IPS-11a (cell line): ENCODE data around the gene CFAP57.
A peak's percentile ranks its signal among the peaks of the same experiment; 100 is the strongest.

Experiments
- H3K4me3 ChIP-seq: one replicate; pipeline ENCODE4 v1.5.1; 2013; ENCODE audit warnings: low read depth, low read length, control low read depth

Gene CFAP57

GRCh38 chr1:43252225-43252624 lies 80.1 kb downstream of the CFAP57 start:
- H3K4me3 ChIP-seq, result no peak overlapping the region

- no peak overlapping the region for H3K4me3 ChIP-seq
Observed at GRCh38 chr1:43253173-43253572, 81.0 kb downstream of the CFAP57 start.

- H3K4me3 ChIP-seq, result no peak overlapping the region
Observed at GRCh38 chr1:43253876-43254275, 81.7 kb downstream of the CFAP57 start.

GRCh38 chr1:43255438-43256210 lies 83.5 kb downstream of the CFAP57 start:
- no peak overlapping the region for H3K4me3 ChIP-seq

GRCh38 chr1:43256675-43257570 lies 84.8 kb downstream of the CFAP57 start:
- H3K4me3 ChIP-seq, result no peak overlapping the region

GRCh38 chr1:43258370-43258769 lies 86.2 kb downstream of the CFAP57 start:
- H3K4me3 ChIP-seq, result no peak overlapping the region

- H3K4me3 ChIP-seq, result no peak overlapping the region
Observed at GRCh38 chr1:43265431-43265830, 93.3 kb downstream of the CFAP57 start.

GRCh38 chr1:43266881-43267280 lies 94.8 kb downstream of the CFAP57 start:
- H3K4me3 ChIP-seq, result no peak overlapping the region

GRCh38 chr1:43267291-43267805 lies 95.2 kb downstream of the CFAP57 start:
- no peak overlapping the region for H3K4me3 ChIP-seq

GRCh38 chr1:43267818-43268425 lies 95.8 kb downstream of the CFAP57 start:
- no peak overlapping the region for H3K4me3 ChIP-seq

GRCh38 chr1:43269627-43270375 lies 97.7 kb downstream of the CFAP57 start, which contains the start of gene TMEM125:
TSS of gene TMEM125 (plus strand) at chr1:43269983. CDS start at chr1:43272723, 2,740 bp downstream.
- peak within 1 kb of the TSS; percentile 50 for H3K4me3 ChIP-seq

GRCh38 chr1:43270421-43271095 lies 98.4 kb downstream of the CFAP57 start:
- H3K4me3 ChIP-seq, result peak overlapping the region; percentile 50

GRCh38 chr1:43271186-43272118 lies 99.3 kb downstream of the CFAP57 start:
- peak overlapping the region; percentile 50 for H3K4me3 ChIP-seq

GRCh38 chr1:43272161-43272560 lies 100.0 kb downstream of the CFAP57 start:
- no peak overlapping the region for H3K4me3 ChIP-seq

GRCh38 chr1:43272576-43273571 lies 100.7 kb downstream of the CFAP57 start:
- no peak overlapping the region for H3K4me3 ChIP-seq

GRCh38 chr1:43273708-43274107 lies 101.6 kb downstream of the CFAP57 start:
- H3K4me3 ChIP-seq, result no peak overlapping the region

- no peak overlapping the region for H3K4me3 ChIP-seq
Observed at GRCh38 chr1:43274125-43274803, 102.1 kb downstream of the CFAP57 start.
